ENCODE data around the gene CEP104. TPM values are rescaled to one million over a fixed set of nuclear protein-coding genes. Genes with fewer than 3 reads are reported as not detected.

Gene CEP104
- total and polyA plus RNA-seq, 10 donors: 4.5 to 49.4 (median 33.4) TPM

GRCh38 chr1:3773572-3774275, 83.3 kb downstream of the CEP104 start:
- intact Hi-C loops (cut with DNase I; ENCODE audit: low total_unique reads): no loop called here
- Histone ChIP-seq H3K4me3 (peak overlapping the region in 3 of 8 donors; percentile 70 to 94 (median 87)), H3K27ac (peak overlapping the region in 5 of 8 donors; percentile 65 to 84 (median 74))

GRCh38 chr1:3772715-3773571, 84.1 kb downstream of the CEP104 start, which contains the start of gene SMIM1:
TSS of gene SMIM1 (plus strand) at chr1:3772749. CDS start at chr1:3775374, 2,625 bp downstream.
- H3K4me3 ChIP-seq: peak within 1 kb of the TSS; percentile 56 to 94 (median 72)
- no peak for TF ChIP-seq POLR2AphosphoS5 (IDR thresholded peaks at IDR 0.05)
- TF ChIP-seq CTCF (IDR thresholded peaks at IDR 0.05 in 8 of 11, conservative IDR thresholded peaks at IDR 0.05 in 3 of 11): peak in 1 of 11 experiments; percentile 3
- no peak for TF ChIP-seq POLR2A (IDR thresholded peaks at IDR 0.05)
- H3K27ac ChIP-seq: peak within 1 kb of the TSS; percentile 29 to 84 (median 68)
- H3K9me3 ChIP-seq: no peaks in the 10 kb centered on the region
- peaks cover 23 to 56% (median 46%) of the 10 kb centered on the region in 6 donors for H3K4me1 ChIP-seq
- H3K27me3 ChIP-seq (replicated peaks in 1 of 7): peaks cover 0 to 49% (median 0%) of the 10 kb centered on the region in 7 donors
- peak; percentile 83 for DNase-seq
- peaks cover 0 to 3% (median 0%) of the 10 kb centered on the region in 6 donors for H3K36me3 ChIP-seq
- intact Hi-C loops (cut with DNase I; ENCODE audit: low total_unique reads): no loop called here
- 10 to 21% (median 14%) methylated on average over 32 to 55 of the region's 55 CpGs for WGBS, 5 donors

More at GRCh38 chr1:3773572-3774275, 83.3 kb downstream of the CEP104 start:
- Histone ChIP-seq H3K9me3 (no peaks in the 10 kb centered on the region), H3K36me3 (peaks cover 0 to 11% (median 2%) of the 10 kb centered on the region in 6 donors), H3K27me3 (replicated peaks in 1 of 7) (peaks cover 0 to 42% (median 0%) of the 10 kb centered on the region in 7 donors), H3K4me1 (peaks cover 23 to 56% (median 46%) of the 10 kb centered on the region in 6 donors)
- DNase-seq: no peak
- TF ChIP-seq CTCF (IDR thresholded peaks at IDR 0.05 in 8 of 11, conservative IDR thresholded peaks at IDR 0.05 in 3 of 11) (no peak), POLR2A (IDR thresholded peaks at IDR 0.05) (no peak), POLR2AphosphoS5 (IDR thresholded peaks at IDR 0.05) (no peak)
- WGBS, 5 donors: 76 to 94% (median 88%) methylated on average over 10 to 16 of the region's 16 CpGs

- DNase-seq: peak; percentile 98
- TF ChIP-seq POLR2AphosphoS5 (IDR thresholded peaks at IDR 0.05): peak; percentile 69 to 78 (median 76)
- no peak for TF ChIP-seq POLR2A (IDR thresholded peaks at IDR 0.05)
- peak in 1 of 11 experiments; percentile 13 for TF ChIP-seq CTCF (IDR thresholded peaks at IDR 0.05 in 8 of 11, conservative IDR thresholded peaks at IDR 0.05 in 3 of 11)
- intact Hi-C loops (cut with DNase I; ENCODE audit: low total_unique reads): no loop called here
- 0 to 3% (median 1%) methylated on average over 29 to 59 of the region's 61 CpGs for WGBS, 5 donors
- Histone ChIP-seq H3K36me3 (no peaks in the 10 kb centered on the region), H3K4me3 (peak overlapping the region; percentile 56 to 94 (median 72)), H3K27ac (peak overlapping the region in 6 of 8 donors; percentile 29 to 84 (median 73)), H3K27me3 (replicated peaks in 1 of 7) (peaks cover 0 to 55% (median 0%) of the 10 kb centered on the region in 7 donors), H3K9me3 (no peaks in the 10 kb centered on the region), H3K4me1 (peaks cover 23 to 56% (median 46%) of the 10 kb centered on the region in 6 donors)
Observed at GRCh38 chr1:3772027-3772714, 84.8 kb downstream of the CEP104 start.

Data from spleen (tissue), 11 donors.